Thymus (tissue), 2 donors: ENCODE data around the gene UBE3C. TPM values are rescaled to one million over a fixed set of nuclear protein-coding genes. Genes with fewer than 3 reads are reported as not detected.

Experiments used
- polyA plus RNA-seq: library from polyadenylated mRNA; stranded (reverse); fragments of 200-250 nt; gene quantifications from one replicate; pipeline ENCODE4 v1.2.3, GENCODE V29; 2013
- total RNA-seq: library from RNA; stranded (reverse); fragments of 120-200 nt; gene quantifications from one replicate; pipeline ENCODE4 v1.2.4, GENCODE V29; 2013
- donor health status: healthy.

Gene UBE3C
- total and polyA plus RNA-seq, 2 donors: 19.6 to 25.6 TPM

Other genes starting within 250 kb of the UBE3C start
- gene LMBR1, start 245.7 kb upstream of the UBE3C start, total RNA-seq: 29.7 TPM
- 27.7 TPM for gene LMBR1, start 245.7 kb upstream of the UBE3C start, polyA plus RNA-seq
- 9.3 TPM for gene NOM1, start 189.2 kb upstream of the UBE3C start, total RNA-seq
- gene NOM1, start 189.2 kb upstream of the UBE3C start, polyA plus RNA-seq: 10.6 TPM
- gene MNX1, start 128.3 kb upstream of the UBE3C start, total RNA-seq: 0.09 TPM
- 0.07 TPM for gene MNX1, start 128.3 kb upstream of the UBE3C start, polyA plus RNA-seq
- 78.6 TPM for gene DNAJB6, start 198.1 kb downstream of the UBE3C start, total RNA-seq
- 166 TPM for gene DNAJB6, start 198.1 kb downstream of the UBE3C start, polyA plus RNA-seq